OCI-LY1 (cell line): ENCODE data around the gene LRRC45.

Experiments used
- H2AFZ ChIP-seq: fragments of 200-600 bp; sonication (generic), shearing (Covaris generic); 2 replicates; pipeline ENCODE4 v1.6.0; 2014; ENCODE audit warnings: antibody characterized with exemption, mild to moderate bottlenecking, low read length
- H3F3A ChIP-seq: fragments of 200-600 bp; sonication (generic), shearing (Covaris generic); 2 replicates; pipeline ENCODE4 v1.6.0; 2014; ENCODE audit warnings: mild to moderate bottlenecking, antibody characterized with exemption, low read length, moderate library complexity; ENCODE audit not compliant: insufficient read depth
- H3K27ac ChIP-seq: fragments of 200-600 bp; sonication (generic); 2 replicates; pipeline ENCODE4 v1.5.1; 2014; ENCODE audit warnings: low read length, mixed run types, mild to moderate bottlenecking, low read depth; ENCODE audit not compliant: poor library complexity, severe bottlenecking
- H3K27me3 ChIP-seq: fragments of 200-600 bp; sonication (generic); 2 replicates; pipeline ENCODE4 v1.6.0; 2014; ENCODE audit warnings: antibody characterized with exemption, mild to moderate bottlenecking, low read length, moderate library complexity; ENCODE audit not compliant: insufficient read depth
- H3K36me3 ChIP-seq: fragments of 200-600 bp; sonication (generic); 2 replicates; pipeline ENCODE4 v1.6.1; 2014; ENCODE audit warnings: mild to moderate bottlenecking, antibody characterized with exemption, low read length, moderate library complexity, mixed read lengths; ENCODE audit not compliant: insufficient read depth
- H3K4me1 ChIP-seq: fragments of 200-600 bp; sonication (generic); 2 replicates; pipeline ENCODE4 v1.5.1; 2014; ENCODE audit warnings: mild to moderate bottlenecking, low read length, moderate library complexity; ENCODE audit not compliant: insufficient read depth, severe bottlenecking
- H3K4me2 ChIP-seq: fragments of 200-600 bp; sonication (generic), shearing (Covaris generic); 2 replicates; pipeline ENCODE4 v1.6.1; 2014; ENCODE audit warnings: low read length
- H3K4me3 ChIP-seq: fragments of 200-600 bp; sonication (generic); 2 replicates; pipeline ENCODE4 v1.5.1; 2014; ENCODE audit warnings: low read length, low read depth, mild to moderate bottlenecking, mixed read lengths; ENCODE audit not compliant: poor library complexity, severe bottlenecking
- H3K79me2 ChIP-seq: fragments of 200-600 bp; shearing (Covaris generic); 2 replicates; pipeline ENCODE4 v1.6.1; 2016; ENCODE audit warnings: mixed run types, low read length, mixed read lengths; ENCODE audit not compliant: insufficient read depth
- H3K9ac ChIP-seq: fragments of 200-600 bp; sonication (generic), shearing (Covaris generic); 2 replicates; pipeline ENCODE4 v1.6.1; 2014; ENCODE audit warnings: mild to moderate bottlenecking, low read length, mixed read lengths
- H3K9me2 ChIP-seq: fragments of 200-600 bp; sonication (generic), shearing (Covaris generic); 2 replicates; pipeline ENCODE4 v1.6.1; 2014; ENCODE audit warnings: low read depth, mild to moderate bottlenecking, low read length, mixed read lengths
- H3K9me3 ChIP-seq: fragments of 200-600 bp; shearing (Covaris generic); 2 replicates; pipeline ENCODE4 v1.6.1; 2014; ENCODE audit warnings: low read length, mixed read lengths
- H4K20me1 ChIP-seq: fragments of 200-600 bp; sonication (generic), shearing (Covaris generic); 2 replicates; pipeline ENCODE4 v1.6.0; 2016; ENCODE audit warnings: mild to moderate bottlenecking, low read length; ENCODE audit not compliant: insufficient read depth
- EZH2 ChIP-seq: fragments of 200-600 bp; sonication (generic), shearing (Covaris generic); IDR thresholded peaks from 2 replicates; pipeline ENCODE4 v1.8.0; 2017; ENCODE audit warnings: borderline replicate concordance, mixed run types, mild to moderate bottlenecking, antibody characterized with exemption, low read length, moderate library complexity, mixed read lengths
- TF ChIP-seq, protein P1 (sequence below): fragments of 200-600 bp; sonication (generic), shearing (Covaris generic); IDR thresholded peaks from 2 replicates; pipeline ENCODE4 v1.5.1; 2017; ENCODE audit warnings: mild to moderate bottlenecking, antibody characterized with exemption, low read length, moderate library complexity, mixed read lengths

Gene LRRC45

DNA sequence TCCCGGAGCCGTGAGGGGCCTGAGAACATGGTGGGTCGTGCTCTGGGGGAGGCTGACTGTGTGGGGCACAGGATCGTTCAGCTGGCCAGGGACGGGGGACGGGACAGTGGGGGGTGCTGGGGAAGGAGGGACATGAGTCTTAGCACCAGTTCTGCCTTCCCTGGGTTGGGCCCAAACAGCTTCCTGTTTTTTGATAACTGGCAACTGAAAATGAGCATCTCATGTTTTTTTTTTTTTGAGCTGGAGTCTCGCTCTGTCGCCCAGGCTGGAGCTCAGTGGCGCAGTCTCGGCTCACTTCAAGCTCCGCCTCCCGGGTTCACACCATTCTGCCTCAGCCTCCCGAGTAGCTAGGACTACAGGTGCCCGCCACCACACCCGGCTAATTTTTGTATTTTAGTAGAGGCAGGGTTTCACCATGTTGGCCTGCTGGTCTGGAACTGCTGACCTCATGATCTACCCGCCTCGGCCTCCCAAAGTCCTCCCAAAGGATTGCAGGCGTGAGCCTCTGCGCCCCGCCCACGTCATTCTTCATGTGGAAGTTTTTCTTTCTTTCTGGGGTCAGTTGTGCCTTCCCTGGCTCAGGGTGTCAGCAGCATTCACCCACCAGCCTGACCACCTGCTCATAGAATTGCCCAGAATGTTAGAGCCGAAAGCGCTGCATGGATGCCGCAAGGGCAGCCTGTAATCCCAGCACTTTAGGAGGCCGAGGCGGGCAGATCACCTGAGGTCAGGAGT, 39.3 kb upstream of the LRRC45 start:
- Histone ChIP-seq H4K20me1 (no peaks in the 10 kb centered on the region), H3K27me3 (no peaks in the 10 kb centered on the region), H3K4me2 (no peak overlapping the region), H3K9me3 (no peaks in the 10 kb centered on the region), H3K4me3 (no peak overlapping the region), H3K79me2 (no peaks in the 10 kb centered on the region), H3F3A (no peaks in the 10 kb centered on the region), H3K9me2 (no peaks in the 10 kb centered on the region), H3K4me1 (peaks cover 2% of the 10 kb centered on the region), H2AFZ (no peak overlapping the region), H3K9ac (no peak overlapping the region), H3K27ac (no peak overlapping the region), H3K36me3 (peaks cover 38% of the 10 kb centered on the region)
- no peak for TF ChIP-seq EZH2
- TF ChIP-seq, protein P1, sequence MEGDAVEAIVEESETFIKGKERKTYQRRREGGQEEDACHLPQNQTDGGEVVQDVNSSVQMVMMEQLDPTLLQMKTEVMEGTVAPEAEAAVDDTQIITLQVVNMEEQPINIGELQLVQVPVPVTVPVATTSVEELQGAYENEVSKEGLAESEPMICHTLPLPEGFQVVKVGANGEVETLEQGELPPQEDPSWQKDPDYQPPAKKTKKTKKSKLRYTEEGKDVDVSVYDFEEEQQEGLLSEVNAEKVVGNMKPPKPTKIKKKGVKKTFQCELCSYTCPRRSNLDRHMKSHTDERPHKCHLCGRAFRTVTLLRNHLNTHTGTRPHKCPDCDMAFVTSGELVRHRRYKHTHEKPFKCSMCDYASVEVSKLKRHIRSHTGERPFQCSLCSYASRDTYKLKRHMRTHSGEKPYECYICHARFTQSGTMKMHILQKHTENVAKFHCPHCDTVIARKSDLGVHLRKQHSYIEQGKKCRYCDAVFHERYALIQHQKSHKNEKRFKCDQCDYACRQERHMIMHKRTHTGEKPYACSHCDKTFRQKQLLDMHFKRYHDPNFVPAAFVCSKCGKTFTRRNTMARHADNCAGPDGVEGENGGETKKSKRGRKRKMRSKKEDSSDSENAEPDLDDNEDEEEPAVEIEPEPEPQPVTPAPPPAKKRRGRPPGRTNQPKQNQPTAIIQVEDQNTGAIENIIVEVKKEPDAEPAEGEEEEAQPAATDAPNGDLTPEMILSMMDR, result no peak

DNA sequence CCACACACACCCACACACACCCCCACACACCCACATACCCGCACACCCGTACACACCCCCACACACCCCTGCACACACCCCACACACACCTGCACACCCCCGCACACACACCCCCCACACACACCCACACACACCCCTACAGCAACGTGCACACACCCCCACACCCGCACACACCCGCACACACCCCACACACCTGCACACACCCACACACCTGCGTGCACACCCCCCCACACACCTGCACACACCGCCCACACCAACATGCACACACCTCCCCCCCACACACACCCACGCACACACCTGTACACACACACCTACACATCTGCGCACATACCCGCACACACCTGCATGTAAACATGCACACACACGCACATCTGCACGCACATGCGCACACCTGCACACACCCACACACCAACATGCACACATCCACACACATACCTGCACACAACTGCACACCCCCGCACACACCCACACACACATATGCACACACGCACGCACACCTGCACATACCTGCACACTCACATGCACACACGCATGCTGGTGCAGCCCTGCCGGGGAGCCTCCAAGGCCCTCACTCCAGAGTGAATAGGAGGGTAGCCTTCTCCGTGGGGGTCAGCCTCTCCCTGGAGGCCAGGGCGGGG, 38.2 kb upstream of the LRRC45 start:
- Histone ChIP-seq H3K4me1 (no peaks in the 10 kb centered on the region), H4K20me1 (no peaks in the 10 kb centered on the region), H3K9ac (no peak overlapping the region), H2AFZ (no peak overlapping the region), H3K27ac (no peak overlapping the region), H3K27me3 (no peaks in the 10 kb centered on the region), H3K9me3 (no peaks in the 10 kb centered on the region), H3K79me2 (no peaks in the 10 kb centered on the region), H3K9me2 (no peaks in the 10 kb centered on the region), H3K36me3 (peaks cover 34% of the 10 kb centered on the region), H3F3A (no peaks in the 10 kb centered on the region), H3K4me3 (no peak overlapping the region), H3K4me2 (no peak overlapping the region)
- TF ChIP-seq, protein P1, result no peak
- no peak for TF ChIP-seq EZH2

DNA sequence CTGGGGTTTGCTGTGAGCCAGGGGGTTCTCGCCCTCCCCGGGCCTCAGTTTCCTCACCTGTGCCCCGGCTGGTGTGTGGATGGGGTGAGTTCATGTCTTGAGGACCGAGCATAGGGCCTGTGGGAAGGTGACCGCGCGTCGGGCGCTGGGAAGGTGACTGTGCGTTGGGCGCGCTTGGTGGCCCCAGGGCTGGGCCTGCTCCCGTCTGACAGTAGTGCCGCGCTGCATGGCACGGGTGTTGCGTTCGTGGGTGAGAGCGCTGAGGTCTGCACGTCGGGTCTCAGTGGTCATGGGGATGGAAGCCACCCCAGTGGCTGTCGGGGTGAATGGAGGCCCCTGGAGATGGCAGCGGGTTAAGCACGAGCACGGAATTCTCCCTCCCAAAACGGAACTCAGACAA, 36.5 kb upstream of the LRRC45 start:
- Histone ChIP-seq H2AFZ (no peak overlapping the region), H3K27ac (no peak overlapping the region), H3K79me2 (no peaks in the 10 kb centered on the region)

More for the DNA sequence above, 36.5 kb upstream of the LRRC45 start:
- H3K4me3 ChIP-seq, result no peak overlapping the region
- no peak for TF ChIP-seq EZH2
- TF ChIP-seq, protein P1, result no peak
- H3K36me3 ChIP-seq, result peaks cover 30% of the 10 kb centered on the region
- H3K9ac ChIP-seq, result no peak overlapping the region
- H3K4me1 ChIP-seq, result no peaks in the 10 kb centered on the region
- H3K4me2 ChIP-seq, result no peak overlapping the region
- no peaks in the 10 kb centered on the region for H4K20me1 ChIP-seq
- H3F3A ChIP-seq, result no peaks in the 10 kb centered on the region
- H3K9me2 ChIP-seq, result no peaks in the 10 kb centered on the region
- H3K9me3 ChIP-seq, result no peaks in the 10 kb centered on the region
- H3K27me3 ChIP-seq, result no peaks in the 10 kb centered on the region
